GM18502 (cell line): ENCODE results near the gene UBC.

Source experiments
- ATAC-seq: cut with Tn5 transposase; IDR thresholded peaks from one replicate; pipeline ENCODE4 v1.9.1; 2021; ENCODE audit warnings: mild to moderate bottlenecking; ENCODE audit not compliant: unreplicated experiment, poor library complexity

The UBC gene

DNA sequence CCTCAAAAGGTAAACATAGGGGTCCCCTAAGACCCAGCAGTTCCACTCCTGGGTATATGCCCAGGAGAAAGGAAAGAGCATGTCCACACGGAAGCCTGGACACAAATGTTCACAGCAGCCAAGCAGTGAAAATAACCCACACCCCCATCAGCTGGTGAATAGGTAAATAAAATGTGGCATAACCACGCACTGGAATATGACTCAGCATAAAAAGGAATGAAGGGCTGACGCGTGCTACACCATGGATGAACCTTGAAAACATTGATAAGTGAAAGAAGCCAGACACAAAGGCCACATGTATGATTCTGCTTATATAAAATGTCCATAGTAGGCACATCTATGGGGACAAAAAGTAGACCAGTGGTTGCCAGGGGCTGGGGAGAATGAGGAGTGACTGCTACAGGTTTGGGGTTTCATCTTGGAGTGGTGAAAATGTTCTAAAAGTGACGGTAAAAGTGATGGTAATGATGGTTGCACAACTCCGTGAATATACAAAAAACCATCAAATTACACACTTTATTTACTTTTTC is 47.0 kb downstream of the UBC start:
- no peak for ATAC-seq

DNA sequence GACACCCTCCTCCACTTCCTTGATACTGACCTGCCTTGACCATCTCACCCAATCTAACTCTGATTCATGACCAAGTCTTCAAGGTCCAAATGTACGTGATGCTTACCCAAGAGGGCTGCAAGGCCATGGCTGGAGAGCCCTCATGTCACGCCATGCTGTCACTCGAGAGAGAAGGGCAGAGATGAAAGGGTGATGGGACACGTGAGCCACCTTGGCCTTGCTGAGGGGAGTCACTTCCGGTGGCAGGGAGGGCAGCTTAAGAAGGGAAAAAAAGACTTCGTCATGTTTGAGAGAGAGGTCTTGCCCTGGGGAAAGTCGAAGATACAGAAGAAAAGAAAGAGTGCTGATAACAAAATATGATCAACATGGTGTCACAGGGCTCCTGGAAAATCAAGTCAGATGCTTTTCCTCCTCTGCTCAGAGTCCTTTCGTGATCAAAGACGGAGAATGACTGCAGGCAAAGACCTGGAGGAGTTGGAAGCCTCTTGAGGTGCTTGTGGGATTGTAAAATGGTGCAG is 47.5 kb downstream of the UBC start:
- no peak for ATAC-seq

DNA sequence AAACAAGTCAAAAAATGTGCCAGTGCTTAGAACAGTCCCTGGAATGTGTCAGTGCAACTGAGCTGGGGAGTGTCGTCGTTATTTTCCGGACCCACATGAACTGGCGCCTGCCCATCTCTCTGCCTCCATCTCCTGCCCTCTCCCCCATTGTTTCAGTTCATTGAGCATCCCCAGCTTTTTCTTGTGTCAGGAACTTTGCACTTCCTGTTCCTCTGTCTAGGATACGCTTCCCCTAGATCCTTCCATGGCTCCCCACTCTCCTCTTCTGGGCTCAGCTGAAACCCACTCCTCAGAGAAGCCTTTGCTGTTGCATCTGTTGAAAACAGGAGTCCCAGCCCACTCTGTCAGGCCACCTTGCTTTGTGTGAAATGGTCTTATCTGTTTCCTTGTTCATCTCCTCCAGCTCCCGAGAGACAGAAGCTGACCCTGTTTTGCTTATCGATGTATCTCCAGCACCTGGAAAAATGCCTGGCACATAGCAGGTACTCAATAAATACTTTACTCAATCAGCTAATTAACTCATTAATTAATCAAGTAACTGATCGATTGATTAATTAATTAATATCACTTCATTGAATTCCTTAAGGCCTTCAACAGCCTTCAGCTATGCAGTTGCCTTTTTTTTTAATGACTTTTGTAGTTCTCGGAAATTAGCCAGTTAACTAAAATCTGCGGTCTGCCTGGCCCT is 48.1 kb downstream of the UBC start:
- no peak for ATAC-seq

DNA sequence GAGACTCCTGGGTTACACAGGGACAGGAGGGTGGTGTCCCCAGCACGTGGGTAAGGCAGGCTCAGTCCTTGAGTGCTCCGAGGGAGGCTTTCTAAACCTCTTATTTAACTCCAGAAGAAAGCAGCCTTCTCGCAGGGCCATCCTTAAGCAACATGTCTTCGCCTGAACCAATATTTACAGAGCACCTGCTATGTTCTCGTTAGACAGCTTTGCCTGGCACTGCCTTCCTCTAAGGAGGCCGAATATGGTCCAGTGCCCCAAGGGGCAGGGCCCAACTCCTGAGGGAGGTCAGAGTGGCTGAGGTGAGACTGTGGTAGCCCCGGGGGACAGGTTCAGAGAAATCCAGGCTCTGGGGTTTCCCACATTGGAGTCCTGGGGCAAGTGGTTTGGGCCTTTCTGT is 48.7 kb downstream of the UBC start:
- no peak for ATAC-seq

DNA sequence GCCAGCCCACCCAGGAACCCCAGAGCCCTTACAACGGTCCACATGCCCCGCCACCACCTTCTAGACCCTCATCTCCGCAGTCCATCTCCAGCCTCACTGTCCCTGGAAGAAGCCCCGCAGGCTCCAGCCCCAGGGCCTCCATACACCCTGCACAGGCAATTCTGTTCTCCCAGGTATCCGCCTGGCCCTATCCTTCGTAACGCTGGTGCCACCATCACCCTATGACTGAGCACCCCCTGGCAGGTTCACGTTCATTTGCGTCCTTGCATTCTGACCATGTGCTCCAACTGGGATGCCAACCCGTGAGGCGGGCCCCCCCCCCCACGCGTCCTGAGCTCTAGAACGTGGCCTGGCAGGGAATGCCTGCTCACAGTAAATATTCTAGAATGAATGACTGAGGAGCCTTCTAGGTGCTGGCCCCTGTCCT is 50.1 kb downstream of the UBC start:
- ATAC-seq: no peak

DNA sequence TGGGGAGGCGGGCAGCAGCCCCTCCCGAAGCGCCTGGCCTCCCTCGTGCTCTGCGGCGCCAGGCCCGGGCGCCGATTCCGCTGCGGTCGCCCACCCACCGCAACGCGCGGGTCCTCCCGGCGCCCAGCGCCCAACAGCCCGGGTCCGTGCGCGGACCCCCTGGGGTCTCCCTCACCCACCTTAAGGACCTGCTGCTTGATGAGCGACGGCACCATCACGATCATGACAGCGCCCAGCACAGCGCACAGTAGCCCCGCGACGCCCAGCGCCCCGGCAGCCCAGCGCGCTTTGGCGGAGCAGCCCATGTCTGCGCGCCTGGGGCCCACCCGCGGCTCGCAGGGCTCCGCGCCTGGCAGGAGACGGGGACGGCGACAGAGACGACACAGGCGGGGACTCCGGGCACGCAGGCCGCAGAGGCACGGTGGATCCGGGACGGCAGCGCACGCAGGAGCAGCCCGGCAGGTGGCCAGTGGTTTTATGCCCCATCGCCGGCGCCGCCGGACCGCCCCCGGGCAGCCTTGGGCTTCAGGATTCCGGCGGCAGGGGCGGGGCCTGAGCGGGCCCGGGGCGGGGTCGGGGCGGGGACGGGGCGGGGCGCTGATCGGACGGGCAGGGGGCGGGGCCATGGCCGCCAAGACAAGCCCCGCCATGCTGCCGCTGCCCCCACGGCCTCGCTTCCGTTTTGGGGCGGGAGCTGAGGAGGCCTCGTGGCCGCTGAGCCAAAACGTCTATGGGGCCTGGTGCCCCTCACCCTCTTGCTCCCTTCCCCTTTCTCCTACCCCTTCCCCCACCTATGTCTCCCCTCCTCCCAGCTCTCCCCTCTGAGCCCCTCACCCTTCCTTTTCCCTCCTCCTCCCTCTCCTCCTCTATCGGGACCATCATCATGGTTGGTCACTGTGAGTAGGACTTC is 50.8 kb downstream of the UBC start, which contains the start of gene SCARB1:
TSS of gene SCARB1 (minus strand) at position 449 of the 910 bp plus-strand sequence. CDS start at position 305, 144 bp downstream.
- ATAC-seq: peak; percentile 72

DNA sequence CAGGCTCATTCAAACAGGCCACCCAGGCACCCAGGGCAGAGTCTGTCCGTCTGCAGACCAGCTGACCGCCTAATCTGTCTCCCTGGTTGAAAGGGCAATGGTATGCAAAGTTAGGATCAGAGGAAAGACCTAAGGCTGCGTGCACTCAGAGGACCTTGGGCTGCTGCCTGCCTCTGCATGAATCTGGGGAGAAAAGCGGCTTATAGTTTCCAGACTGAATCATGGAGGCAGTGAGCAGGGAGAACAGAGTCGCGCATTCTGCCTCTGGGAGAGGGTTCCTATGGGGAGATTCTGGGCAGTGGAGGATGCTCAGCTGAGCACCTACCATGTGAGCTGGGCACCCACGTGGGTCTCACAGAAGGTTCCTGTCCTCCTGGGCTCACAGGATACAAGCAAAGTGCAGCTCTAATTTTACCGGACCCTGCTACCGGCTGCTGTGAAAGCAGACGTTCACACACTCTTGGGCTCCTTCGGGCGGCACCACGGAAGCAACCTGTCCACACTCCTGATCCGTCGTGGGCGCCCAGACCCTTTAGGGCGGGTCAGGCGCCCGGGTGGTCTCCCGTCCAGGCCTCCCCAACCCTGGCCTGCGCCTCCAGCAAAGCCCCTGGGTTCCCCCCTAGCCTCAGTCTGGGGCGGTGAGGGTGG is 51.6 kb downstream of the UBC start:
- peak; percentile 18 for ATAC-seq

DNA sequence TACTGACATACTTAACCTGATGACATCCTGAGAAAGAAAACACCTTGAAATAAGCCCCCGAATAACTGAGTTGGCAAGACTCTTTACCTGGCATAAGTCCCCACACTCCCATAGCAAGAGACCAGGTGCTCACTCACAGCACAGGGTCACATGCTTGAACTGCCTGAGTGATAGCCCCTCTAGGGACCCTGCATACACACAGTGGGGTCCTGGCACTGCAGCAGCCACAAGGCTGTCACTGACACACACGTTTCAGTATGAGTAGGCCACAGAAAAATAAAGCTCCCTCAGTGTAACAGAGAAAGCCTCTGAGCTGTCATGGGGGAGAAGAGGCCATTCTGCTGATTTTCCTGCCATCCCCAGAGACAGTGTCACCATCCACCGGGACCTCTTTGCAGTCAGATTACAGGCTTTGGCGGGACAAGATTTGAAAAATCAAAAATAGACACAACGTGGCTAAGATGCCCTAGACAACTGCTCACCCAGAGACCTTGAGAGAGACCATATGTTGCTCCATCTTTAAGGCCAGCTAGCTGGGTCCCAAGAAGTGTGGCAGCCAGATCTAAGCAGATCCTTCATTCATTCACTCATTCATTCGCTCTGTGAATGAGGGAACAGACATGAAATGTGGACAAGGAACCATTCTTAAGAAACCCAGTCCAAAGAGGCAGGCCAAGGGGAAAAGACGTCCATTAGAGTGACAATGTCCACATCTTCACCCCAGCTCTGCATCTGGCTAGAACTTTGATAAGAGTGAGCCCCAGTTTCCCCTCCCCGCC is 52.4 kb downstream of the UBC start:
- peak; percentile 40 for ATAC-seq
